G401 (cell line): Measurements from ENCODE around the gene TTF2. TPM values are rescaled to one million over a fixed set of nuclear protein-coding genes. Genes with fewer than 3 reads are reported as not detected.
"Not testable (repeated sequence)": the region's sequence is repeated elsewhere in the genome, so short reads cannot be mapped to it uniquely, and the experiment has no call there.

ENCODE experiments used
- DNase-seq: peaks from one replicate; pipeline ENCODE4 v3.0.0-alpha.2; 2015; ENCODE audit warnings: low spot score
- in situ Hi-C: cut with HindIII; loops from 2 replicates; pipeline ENCODE4 v1.10.0; 2016; ENCODE audit warnings: low sequenced_read_pairs, mixed read lengths
- total RNA-seq: library from RNA; depleted of rRNA; stranded (reverse); fragments of >200 nt; shearing (Covaris generic); gene quantifications from 2 replicates; pipeline ENCODE4 v1.2.3, GENCODE V29; 2014

The TTF2 gene
- total RNA-seq, 1 experiment from 2014 or later: 19.5 TPM

DNA sequence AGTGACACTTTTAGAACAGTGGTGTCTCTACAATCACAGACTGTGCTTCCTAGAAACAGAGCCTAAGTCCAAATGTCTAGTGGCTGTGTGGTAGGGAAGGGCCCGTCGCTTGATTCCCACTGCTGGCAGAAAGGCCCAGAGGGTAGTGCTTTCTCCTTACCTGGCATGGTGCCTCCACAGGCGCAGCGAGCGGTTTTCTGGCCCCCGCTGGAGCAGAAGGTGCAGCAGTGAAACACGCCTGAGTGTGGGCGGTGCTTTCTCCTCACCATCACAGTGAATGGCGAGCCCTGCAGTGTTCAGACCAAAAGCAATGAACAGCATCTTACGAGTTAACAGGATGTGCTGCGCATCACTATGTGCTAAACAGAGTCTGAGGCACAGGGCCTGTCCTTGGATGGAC is 53.1 kb downstream of the TTF2 start:
- DNase-seq: no peak
- in situ Hi-C loops: no loop called here

DNA sequence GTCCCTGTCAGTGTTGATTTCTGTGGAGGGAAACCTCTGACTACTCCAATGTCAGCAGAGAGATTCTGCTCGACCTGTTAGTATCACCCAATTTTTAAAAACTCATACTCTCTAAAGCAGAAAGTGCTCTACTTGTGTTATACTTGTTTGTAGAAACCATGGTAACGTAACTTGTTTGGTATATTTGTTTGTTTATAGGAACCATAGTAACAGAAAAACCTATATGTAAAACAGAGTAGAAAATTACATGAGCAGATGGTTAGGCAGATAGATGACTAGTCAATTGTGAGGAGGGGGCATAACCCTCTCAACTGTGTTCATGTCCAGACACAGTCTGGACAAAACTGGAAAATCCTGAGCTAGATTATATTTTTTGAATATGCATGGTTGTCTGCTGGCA is 54.8 kb downstream of the TTF2 start:
- in situ Hi-C loops: no loop called here
- no peak for DNase-seq

DNA sequence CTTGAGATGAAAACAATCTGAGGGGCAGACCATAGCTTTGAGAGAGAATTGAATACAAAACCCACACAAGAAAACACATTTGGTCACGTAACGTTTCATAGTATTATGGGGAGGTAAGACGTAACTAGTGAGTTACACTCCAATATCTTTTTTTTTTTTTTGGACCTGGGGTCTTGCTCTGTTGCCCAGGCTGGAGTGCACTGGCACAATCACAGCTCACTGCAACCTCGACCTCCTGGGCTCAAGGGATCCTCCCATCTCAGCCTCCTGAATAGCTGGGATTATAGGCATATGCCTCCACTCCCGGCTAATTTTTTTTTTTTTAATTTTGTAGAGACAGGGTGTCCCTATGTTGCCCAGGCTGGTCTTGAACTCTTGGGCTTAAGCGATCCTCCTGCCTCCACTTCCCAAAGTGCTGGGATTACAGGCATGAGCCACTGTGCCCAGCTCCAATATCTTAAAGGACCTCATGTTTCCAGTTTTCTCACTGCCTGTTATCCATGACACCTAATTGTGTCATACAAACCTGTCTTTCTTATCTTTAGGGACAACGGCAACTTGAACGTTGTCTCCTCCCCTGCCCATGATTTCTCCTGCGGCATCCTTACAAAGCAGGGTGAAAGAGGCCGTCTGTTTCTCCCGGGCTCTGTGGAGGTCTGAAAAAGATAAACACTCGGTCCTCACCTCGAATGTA is 56.1 kb downstream of the TTF2 start:
- in situ Hi-C loops: no loop called here
- no peak for DNase-seq

DNA sequence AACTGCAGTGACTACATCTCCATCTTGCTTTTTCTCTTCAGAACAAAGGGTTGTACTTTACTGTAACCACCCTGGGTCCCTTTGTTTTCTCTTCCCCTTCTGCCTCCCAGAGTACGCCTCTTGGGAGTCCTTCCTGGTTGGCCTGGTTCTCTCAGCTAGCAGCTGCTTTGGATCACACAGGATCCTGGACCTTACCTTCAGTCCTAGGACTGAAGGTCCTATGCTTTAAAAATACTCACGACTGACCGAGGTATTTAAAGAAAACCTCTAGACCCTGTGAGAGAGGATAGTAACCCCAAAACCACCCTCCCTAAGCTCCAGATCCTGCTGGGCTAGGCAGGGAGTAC is 56.6 kb downstream of the TTF2 start:
- DNase-seq: no peak
- in situ Hi-C loops: no loop called here

DNA sequence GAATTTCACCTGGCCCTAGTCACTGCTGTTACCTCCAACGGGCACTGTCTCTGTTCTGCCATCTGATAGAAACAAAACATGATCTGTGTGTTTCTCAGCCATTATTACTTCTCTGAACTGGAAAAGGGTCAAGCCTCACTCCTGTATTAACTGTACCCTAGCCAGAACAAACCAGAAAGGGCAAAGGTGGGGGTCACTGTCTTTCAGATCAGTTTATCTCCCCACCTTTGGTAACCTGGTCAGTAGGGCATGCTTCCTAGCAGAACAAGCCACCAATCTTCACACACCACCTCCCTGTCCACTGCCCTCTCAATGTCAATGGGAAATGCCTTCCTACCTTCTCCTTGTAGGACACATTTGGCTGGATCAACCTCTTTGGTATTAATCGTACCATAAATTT is 57.6 kb downstream of the TTF2 start:
- in situ Hi-C loops: no loop called here
- DNase-seq: no peak

DNA sequence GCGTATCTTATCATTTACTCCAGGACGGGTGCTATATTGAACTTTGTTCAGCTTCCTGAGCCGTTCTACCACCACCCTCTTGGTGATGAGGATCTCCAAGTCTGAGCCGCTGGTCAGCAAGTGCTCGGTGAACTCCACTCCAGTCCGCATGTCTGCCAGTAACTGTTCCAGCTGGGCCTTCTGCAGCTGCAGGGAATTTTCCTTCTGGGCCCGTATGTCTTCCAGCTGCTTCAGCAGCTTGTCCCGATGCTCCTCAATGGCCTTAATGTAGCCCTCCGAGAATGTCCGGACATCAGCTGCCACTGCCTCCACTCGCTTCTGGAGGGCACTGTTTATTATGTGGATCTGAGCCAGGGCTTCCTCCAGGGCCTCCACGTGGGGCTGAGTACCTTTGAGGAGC is 58.0 kb downstream of the TTF2 start:
- in situ Hi-C loops: no loop called here
- DNase-seq: no peak

DNA sequence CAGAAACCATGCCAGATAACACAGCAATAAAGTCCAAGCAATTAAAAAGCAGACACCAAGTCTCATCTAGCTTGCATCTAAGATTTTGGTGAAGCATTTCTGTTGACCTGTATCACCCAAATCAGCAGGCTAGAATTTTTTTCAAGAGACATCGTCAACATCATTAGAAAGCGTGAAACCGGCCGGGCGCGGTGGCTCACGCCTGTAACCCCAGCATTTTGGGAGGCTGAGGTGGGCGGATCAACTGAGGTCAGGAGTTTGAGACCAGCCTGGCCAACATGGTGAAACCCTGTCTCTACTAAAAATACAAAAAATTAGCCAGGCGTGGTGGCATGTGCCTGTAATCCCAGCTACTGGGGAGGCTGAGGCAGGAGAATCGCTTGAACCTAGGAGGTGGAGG is 59.0 kb downstream of the TTF2 start:
- in situ Hi-C loops, DNase-seq: not testable (repeated sequence)

DNA sequence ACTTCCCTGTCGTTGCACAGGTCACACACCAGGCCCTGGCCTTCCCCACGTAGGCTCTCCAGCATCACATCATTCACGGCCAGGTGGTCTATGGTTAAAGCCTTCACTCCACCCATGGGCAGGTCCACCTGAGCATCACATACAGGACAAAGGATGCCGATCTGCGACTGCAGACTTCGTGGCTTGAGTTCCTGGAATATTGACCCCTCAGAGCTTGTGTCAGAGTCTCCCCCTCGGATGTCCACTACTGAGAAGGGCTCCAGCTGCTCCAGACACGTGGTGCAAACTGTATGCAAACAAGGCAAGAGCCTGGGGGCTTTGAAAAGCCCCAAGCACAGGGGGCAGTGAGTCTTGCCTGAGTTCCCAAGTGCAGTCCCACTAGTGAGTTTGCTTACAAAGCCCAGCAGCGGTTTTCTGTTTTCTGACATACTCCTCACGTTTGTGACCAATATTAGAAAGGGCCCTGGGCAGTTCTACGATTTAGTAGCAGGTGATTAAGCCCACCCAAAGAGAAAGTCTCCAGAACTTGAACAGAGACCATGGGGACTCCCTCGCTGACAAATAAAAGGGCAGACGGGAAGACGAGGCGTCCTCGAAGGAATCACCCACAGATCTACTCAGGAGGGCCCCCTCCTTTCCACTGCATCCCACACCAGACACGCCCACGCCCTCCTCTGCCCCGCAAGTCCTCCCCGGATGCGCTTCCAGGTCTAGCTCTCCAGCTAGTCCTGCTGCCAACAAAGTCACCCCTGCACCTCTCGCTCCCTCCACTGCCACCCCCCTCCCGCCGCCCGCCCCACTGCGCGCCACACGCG is 60.9 kb downstream of the TTF2 start:
- DNase-seq: peak; percentile 8
- in situ Hi-C loops: no loop called here

DNA sequence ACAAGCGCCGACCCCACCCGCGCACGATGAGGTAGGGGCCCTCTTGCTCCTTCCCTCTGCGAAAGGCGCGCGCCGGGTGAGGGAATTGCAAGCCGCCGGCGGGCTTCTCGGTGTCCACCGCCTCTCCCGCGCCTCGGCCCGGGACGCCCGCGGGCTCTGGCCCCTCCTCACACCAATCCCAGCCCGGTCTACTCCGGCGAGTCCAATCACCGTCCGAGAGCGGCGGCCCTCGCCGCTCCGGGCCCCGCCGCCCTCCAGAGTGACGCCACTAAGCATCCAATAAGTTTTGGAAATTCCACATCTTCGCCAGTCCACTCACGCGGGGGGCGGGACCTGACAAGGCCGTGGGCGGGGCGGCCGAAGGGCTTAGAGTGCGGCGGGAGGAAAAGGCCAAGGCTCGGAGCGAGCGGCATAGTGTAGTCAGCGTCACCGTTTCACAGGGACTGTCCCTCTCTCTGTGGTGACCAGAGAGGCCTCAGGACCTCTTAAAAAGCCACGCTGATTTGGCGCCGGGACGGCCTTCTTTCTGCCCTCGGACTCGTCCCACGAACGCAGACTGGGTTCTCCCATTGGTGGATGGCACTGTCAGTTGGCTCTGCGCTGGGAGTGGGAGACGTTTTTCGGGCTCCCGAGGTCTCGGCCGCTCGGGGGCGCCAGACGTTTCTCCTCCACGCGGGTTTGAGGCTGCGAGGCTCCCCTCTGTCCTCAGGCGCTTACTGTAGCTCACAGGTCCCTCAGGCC is 61.6 kb downstream of the TTF2 start, which contains the start of gene TRIM45:
TRIM45 (minus strand) TSS at position 161 of the 741 bp plus-strand sequence. CDS start 548 bp downstream, outside the sequence.
- DNase-seq: peak; percentile 98
- in situ Hi-C loops: no loop called here

DNA sequence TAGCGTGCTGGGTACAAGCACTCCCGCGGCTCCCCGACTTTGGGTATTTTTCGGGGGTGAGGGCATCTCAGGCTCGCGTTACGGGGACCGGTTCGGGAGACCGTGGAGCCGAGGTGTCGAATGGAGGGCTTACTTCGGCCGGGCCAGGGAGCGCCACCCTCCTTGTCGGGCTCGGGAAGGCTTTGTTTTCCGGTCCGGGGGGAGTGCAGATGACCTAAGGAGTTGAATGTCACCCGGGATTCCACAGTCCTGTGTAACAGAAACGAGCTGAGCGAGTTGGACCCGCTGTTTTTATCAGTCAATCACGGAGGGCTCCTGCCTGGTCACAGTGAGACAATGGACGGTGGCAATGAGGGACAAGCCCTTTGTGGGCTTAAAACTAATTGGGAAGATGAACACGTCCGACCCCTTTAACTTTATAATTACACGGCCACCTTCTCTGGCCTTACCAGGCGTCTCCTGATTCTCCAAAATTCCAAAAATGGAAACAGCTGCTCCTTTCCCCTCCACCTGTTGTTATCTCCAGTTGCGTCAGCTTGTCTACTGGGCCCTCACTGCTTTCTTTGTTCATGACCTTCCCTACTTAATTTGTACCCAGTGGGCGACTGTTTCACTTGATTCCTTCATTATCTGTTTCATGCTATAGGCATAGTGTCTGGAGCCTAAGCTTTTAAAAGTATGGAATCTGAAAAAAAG is 62.4 kb downstream of the TTF2 start:
- in situ Hi-C loops: no loop called here
- no peak for DNase-seq

DNA sequence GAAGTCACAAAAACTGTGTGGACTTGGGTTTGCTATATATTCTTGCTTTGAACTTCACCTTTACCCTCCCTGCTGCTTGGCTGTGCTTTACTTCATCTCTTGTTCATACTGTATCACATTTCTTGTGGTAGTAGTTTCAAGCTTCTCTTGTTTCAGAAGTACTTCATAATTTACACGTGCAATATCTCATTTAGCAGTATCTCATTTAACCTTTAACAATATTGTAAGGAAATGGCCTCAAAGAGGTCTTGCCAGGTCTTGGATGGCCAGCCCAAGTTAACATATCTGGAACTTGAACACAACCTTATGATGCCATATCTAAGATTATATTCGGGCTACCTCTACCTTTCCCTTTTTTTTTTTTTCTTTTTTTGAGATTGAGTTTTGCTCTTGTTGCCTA is 63.1 kb downstream of the TTF2 start:
- DNase-seq: no peak
- in situ Hi-C loops: no loop called here

DNA sequence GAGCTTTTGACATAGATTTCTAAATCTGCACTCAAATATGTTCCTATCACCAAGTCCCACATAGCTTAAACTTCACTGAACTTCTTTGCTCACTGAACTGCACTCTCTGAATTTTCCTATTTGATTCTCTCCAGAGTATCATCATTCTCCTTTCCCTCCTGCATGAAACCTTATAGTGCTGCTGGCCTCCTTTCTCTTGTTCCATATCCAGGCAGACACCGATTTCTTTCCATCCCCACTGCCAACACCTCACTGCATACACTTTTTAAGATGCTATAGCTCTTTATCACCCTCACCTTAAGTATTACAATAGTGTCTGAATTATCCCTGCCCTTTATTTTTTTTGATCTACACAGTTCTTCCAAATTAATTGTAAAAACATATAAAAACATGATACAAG is 64.5 kb downstream of the TTF2 start:
- in situ Hi-C loops: no loop called here
- no peak for DNase-seq

DNA sequence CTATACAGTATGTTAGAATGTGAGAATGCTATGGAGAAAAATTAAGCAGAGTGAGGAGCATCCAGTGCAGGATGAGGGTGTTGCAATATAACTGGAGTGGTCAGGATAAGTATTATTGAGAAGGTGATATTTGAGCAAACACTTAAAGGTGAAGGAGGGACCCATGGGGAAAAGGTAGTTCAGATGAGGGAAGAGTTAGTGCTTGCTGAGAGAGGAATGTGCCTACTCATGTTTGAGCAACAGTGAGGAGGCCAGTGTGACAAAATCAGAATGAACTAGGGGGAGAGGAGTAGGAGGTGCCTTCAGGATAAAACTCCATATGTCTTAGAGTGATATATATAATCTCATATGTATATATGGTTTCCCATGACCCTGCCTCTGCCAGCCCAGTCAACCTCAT is 67.7 kb downstream of the TTF2 start:
- in situ Hi-C loops: no loop called here
- DNase-seq: no peak

DNA sequence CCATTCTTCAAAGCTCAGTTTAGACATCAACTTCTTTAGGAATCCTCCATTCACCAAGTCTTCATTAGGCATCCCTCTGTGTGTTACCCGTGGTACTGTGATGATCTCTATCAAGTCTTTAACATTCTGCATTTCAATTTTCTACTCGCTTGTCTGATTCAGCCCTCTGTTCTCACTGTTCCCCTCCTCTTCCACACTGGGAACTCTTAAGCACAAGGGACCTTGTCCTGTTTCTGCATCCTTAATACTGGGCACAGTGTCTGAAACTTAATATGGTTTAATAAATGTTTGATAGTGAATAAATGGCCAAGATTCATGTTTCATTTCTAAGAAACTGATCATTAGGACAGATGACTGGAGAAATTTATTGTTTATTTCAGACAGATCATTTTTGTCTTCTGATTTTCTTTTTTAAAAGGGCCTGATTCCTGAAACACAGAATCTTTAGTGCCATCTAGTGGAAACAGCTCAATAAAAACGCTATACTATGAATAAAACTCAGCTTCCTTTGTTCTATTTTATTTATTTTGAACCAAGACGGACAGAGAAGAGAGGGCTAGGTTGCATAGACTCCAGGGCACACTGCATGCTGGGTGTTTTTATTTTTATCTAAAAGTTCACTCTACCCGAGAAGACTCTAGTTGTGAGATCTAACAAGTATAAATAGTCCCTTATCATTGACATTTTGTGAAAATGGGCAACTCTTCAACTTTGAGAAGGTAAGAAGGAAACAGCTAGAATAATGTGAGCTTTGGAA is 68.4 kb downstream of the TTF2 start:
- DNase-seq: peak; percentile 56
- in situ Hi-C loops: no loop called here

DNA sequence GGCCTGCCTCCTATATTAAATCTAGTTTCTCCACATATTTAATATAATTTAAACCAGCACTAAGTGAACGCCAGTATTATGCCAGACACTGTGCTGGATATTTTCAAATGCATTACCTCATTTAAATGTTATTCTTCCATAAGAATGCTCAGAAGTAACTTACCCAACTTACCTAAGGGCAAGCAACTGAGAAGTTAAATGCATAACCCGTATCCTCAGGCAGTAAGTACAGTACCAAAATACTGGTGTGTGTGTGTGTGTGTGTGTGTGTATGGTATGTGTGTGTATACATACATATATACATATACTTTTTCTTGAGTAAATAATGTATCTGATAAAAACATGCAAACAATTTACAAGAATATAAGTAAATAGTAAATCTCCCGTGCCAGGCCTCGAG is 70.4 kb downstream of the TTF2 start:
- in situ Hi-C loops: no loop called here

DNA sequence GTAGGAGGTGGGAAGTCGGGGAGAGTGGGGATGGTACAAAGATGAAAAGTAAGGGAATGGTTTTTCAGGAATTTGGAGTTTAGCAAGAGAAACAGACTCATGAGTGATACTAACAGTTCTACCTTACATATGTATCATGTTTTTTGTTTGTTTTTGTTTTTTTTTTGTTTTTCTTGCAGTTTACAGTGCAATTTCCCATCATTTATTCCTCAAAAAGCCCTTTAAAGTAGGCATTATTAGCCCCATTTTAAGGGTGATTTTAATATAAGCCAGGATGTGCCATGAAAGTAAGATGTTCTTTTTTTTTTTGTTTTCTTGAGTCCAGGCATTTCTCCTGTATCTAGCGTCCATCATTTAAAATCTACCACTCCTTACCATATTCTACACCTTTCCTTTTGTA is 75.2 kb downstream of the TTF2 start:
- in situ Hi-C loops: no loop called here
- no peak for DNase-seq

More for the DNA sequence above, 70.4 kb downstream of the TTF2 start:
- DNase-seq: no peak

DNA sequence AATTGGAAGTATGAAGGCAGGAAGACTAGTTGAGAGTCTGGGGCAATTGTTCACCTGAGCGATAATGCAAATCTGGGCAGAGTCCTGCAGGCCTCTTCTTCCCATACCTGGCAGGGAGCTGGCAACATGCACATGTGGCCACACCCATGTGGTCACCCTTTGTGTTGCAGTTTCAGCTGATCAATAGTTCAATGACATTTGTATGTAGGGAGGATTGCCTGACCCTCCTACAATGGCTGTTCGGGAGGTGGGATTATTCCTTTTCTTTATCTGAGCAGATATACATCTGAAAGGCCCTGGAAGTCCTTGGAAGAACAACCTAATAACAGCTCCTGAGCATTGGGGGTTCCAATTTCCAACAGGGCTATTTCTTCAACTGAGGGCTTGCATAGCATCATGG is 76.6 kb downstream of the TTF2 start:
- DNase-seq: no peak
- in situ Hi-C loops: no loop called here

DNA sequence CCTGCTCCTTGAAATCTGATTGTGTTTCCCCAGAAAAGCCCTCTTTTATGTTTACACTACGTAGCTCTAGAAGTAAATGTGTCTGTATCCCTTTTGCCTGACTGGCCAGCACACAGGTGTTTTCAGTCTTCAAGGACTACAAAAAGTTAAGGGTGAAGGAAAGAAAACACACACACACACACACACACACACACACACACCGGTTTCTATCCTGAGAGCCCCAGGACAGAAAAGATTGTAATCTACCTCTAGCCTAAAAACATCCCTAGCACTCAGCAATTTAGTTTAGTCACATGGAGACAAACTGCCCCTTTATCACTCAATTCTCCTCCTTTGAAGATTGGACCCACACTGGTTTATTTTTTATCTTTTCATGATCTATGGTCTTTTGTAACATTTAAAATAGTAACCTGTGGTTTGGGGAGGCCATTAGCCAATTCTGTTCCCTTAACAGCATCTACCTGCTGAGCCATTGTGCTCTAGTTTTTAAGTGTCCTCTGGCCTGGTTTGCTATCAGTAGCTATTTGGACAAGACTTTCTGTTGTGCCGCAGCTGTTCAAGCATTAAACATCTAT is 77.2 kb downstream of the TTF2 start:
- DNase-seq: no peak
- in situ Hi-C loops: no loop called here

DNA sequence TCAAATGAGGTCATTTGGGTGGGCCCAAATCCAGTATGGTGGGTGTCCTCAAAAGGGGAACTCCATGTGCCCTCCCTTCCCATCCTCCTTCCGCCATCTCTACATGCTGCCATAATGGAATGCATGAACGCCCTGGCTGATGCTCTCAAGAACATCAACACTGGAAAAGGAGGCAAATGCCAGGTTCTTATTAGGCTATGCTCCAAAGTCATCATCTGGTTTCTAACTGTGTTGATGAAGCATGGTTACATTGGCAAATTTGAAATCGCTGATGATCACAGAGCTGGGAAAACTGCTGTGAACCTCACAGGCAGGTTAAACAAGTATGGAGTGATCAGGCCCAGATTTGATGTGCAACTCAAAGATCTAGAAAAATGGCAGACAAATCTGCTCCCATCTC is 78.0 kb downstream of the TTF2 start:
- no peak for DNase-seq
- in situ Hi-C loops: no loop called here
